Type B pancreatic cell (in vitro differentiated cells): ENCODE measurements around the gene OR1D2. TPM values are rescaled to one million over a fixed set of nuclear protein-coding genes. Genes with fewer than 3 reads are reported as not detected.
"Not testable (repeated sequence)": the region's sequence is repeated elsewhere in the genome, so short reads cannot be mapped to it uniquely, and the experiment has no call there.

Experiments used
- DNase-seq: peaks from one replicate; pipeline ENCODE4 v3.0.0; 2021; ENCODE audit warnings: mixed read lengths; ENCODE audit not compliant: unreplicated experiment; ENCODE audit errors: extremely low spot score
- H3K27ac Mint-ChIP-seq: 2 replicates; pipeline ENCODE4 v1.8.0; 2021; ENCODE audit warnings: mild to moderate bottlenecking, mixed read lengths
- H3K27me3 Mint-ChIP-seq: 2 replicates; pipeline ENCODE4 v1.8.0; 2021; ENCODE audit warnings: mixed read lengths
- H3K36me3 Mint-ChIP-seq: 2 replicates; pipeline ENCODE4 v1.8.0; 2021; ENCODE audit warnings: mixed read lengths
- H3K4me1 Mint-ChIP-seq: one replicate; pipeline ENCODE4 v1.8.0; 2021; ENCODE audit warnings: mixed read lengths; ENCODE audit not compliant: unreplicated experiment
- H3K4me3 Mint-ChIP-seq: 2 replicates; pipeline ENCODE4 v1.8.0; 2021; ENCODE audit warnings: mild to moderate bottlenecking, mixed read lengths
- H3K9me3 Mint-ChIP-seq: 2 replicates; pipeline ENCODE4 v1.8.0; 2021; ENCODE audit warnings: mixed read lengths
- long read RNA-seq: library from polyadenylated mRNA; unstranded; transcript quantifications from one replicate; pipeline ENCODE4 v2.0.0, GENCODE V29; 2020
- total RNA-seq: library from RNA; stranded (reverse); gene quantifications from 2 replicates; pipeline ENCODE4 v1.2.1, GENCODE V29; 2021; ENCODE audit warnings: low replicate concordance
- TF ChIP-seq, protein P1 (sequence below): fragments of 200-600 bp; sonication (generic); conservative IDR thresholded peaks from 2 replicates; pipeline ENCODE4 v1.5.0; 2021; ENCODE audit warnings: antibody characterized with exemption, mild to moderate bottlenecking

Gene OR1D2, protein sequence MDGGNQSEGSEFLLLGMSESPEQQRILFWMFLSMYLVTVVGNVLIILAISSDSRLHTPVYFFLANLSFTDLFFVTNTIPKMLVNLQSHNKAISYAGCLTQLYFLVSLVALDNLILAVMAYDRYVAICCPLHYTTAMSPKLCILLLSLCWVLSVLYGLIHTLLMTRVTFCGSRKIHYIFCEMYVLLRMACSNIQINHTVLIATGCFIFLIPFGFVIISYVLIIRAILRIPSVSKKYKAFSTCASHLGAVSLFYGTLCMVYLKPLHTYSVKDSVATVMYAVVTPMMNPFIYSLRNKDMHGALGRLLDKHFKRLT
- total RNA-seq: not detected in 2 replicates
- long read RNA-seq: 0 reads

DNA sequence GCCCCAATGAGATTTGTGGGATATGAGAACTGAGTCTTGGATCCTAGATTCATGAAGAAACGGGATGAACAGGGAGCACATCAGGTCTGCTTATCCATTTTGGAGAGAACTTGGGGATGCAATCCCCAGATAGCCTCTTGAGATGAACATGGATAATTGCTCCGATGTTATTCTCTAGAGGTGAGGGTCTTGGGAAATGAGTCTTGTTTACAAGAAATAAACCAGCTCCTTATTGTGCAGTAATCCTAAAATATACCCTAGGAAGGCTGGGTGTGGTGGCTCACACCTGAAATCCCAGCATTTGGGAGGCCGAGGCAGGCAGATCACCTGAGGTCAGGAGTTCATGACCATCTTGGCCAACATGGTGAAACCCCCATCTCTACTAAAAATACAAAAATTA, at the start of gene OR1D2:
Gene OR1D2, minus strand, starts transcription at position 101 of the 400 bp plus-strand sequence. CDS start 11,426 bp downstream, outside the sequence.
- Mint-ChIP-seq H3K4me1 (no peaks in the 10 kb centered on the region), H3K36me3 (no peaks in the 10 kb centered on the region), H3K27me3 (peaks cover 10% of the 10 kb centered on the region), H3K27ac (no peak within 1 kb of the TSS), H3K9me3 (peaks cover 7% of the 10 kb centered on the region), H3K4me3 (no peak within 1 kb of the TSS)
- TF ChIP-seq, protein P1, sequence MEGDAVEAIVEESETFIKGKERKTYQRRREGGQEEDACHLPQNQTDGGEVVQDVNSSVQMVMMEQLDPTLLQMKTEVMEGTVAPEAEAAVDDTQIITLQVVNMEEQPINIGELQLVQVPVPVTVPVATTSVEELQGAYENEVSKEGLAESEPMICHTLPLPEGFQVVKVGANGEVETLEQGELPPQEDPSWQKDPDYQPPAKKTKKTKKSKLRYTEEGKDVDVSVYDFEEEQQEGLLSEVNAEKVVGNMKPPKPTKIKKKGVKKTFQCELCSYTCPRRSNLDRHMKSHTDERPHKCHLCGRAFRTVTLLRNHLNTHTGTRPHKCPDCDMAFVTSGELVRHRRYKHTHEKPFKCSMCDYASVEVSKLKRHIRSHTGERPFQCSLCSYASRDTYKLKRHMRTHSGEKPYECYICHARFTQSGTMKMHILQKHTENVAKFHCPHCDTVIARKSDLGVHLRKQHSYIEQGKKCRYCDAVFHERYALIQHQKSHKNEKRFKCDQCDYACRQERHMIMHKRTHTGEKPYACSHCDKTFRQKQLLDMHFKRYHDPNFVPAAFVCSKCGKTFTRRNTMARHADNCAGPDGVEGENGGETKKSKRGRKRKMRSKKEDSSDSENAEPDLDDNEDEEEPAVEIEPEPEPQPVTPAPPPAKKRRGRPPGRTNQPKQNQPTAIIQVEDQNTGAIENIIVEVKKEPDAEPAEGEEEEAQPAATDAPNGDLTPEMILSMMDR: no peak
- DNase-seq: no peak

DNA sequence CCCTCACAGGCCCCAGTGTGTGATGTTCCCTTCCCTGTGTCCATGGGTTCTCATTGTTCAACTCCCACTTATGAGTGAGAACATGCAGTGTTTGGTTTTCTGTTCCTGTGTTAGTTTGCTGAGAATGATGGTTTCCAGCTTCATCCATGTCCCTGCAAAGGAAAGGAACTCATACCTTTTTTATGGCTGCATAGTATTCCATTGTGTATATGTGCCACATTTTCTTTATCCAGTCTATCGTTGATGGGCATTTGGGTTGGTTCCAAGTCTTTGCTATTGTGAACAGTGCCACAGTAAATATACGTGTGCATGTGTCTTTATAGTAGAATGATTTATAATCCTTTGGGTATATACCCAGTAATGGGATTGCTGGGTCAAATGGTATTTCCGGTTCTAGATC, 33.3 kb upstream of the OR1D2 start:
- not testable (repeated sequence) for H3K9me3 Mint-ChIP-seq

DNA sequence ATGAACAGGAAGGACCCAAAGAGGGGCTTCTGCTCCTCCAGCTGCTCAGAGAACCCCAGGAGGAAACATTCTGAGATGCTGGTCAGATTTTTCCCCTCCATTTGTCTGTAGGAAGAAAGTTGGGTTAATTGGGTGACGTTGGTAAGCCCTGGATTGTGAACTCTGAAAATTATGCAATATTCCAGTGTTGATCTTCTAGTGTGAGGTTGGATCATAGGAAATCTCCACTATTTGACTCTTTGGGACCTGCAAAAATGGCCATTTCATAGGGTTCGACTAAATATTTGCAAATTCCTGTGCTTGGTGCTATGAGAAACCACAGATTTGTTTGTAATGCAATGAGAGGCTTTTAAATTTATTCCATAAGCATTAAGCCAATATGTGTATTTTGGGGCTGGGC, 23.2 kb upstream of the OR1D2 start, which contains the start of gene OR1G1:
Gene OR1G1, minus strand, starts transcription at position 101 of the 400 bp plus-strand sequence. Its CDS starts 0 bp downstream, at position 101.
- Mint-ChIP-seq H3K9me3 (peaks cover 4% of the 10 kb centered on the region), H3K27ac (no peak within 1 kb of the TSS)

More for the DNA sequence above, 33.3 kb upstream of the OR1D2 start:
- not testable (repeated sequence) for H3K36me3 Mint-ChIP-seq, H3K4me3 Mint-ChIP-seq, H3K4me1 Mint-ChIP-seq, DNase-seq, H3K27ac Mint-ChIP-seq, H3K27me3 Mint-ChIP-seq

DNA sequence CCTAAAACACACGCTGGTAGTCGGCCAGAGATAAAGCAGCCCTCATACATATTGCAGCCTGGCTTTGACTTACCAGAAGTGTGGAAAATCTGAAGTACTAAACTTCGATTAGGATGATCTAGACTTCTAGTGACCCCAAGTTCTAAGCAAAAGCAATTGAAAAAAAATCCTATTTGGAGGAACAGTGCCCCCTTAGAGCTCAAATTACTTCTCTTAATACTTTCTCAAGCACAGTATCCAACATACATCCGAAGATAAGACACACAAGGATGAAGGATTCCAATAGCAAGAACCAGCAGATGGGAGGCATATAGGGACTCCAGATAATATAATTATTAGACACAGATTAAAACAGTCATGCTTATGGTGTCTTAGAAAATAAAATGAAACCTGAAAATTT, 30.4 kb downstream of the OR1D2 start:
- H3K4me3 Mint-ChIP-seq, H3K4me1 Mint-ChIP-seq, H3K36me3 Mint-ChIP-seq, H3K27ac Mint-ChIP-seq, H3K9me3 Mint-ChIP-seq, DNase-seq: not testable (repeated sequence)
- H3K27me3 Mint-ChIP-seq: peaks cover 23% of the 10 kb centered on the region

More for the DNA sequence above, 23.2 kb upstream of the OR1D2 start, which contains the start of gene OR1G1:
- Mint-ChIP-seq H3K4me1 (no peaks in the 10 kb centered on the region), H3K4me3 (no peak within 1 kb of the TSS), H3K27me3 (no peaks in the 10 kb centered on the region), H3K36me3 (no peaks in the 10 kb centered on the region)
- no peak for DNase-seq
- TF ChIP-seq, protein P1: no peak

DNA sequence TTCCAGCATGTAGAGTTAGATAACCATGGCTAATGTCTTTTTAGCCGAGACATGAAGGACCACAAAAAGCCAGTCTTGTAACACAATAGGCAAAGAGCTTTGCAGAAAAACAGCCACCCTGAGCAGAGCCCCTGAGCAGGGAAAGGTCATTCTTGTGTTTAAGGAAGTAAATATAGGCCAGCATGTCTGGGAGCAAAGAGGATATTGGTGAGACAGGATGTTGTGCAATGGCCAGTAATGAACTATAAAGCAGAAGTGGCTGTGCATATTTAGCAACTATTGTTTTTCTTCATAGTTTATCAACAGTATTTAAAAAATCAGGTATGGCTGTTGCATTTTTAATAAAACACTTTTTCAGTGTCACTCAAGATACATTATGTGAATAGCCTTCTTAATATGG, 39.0 kb downstream of the OR1D2 start:
- not testable (repeated sequence) for H3K27ac Mint-ChIP-seq, H3K4me1 Mint-ChIP-seq, H3K9me3 Mint-ChIP-seq, H3K4me3 Mint-ChIP-seq, H3K36me3 Mint-ChIP-seq, H3K27me3 Mint-ChIP-seq, DNase-seq

DNA sequence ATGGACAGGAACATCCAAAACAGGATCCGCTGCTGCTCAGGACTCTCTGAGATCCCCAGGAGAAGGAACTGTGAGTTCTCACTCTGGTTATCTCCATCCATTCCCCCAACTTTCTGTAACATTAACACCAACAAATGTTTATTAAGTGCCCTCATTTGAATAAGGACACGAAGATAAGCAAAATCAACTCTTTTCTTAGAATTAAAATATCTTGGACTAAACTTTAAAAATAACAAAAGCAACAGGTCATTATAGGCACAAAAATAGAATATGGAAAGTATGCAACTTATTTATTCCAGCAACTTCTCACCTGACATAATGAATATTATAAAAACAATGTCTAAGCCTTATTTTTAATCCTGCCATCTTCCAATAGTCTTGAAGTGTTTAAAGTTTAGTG, 40.7 kb downstream of the OR1D2 start, which contains the start of gene OR1D5:
Gene OR1D5, minus strand, starts transcription at position 101 of the 400 bp plus-strand sequence. Its CDS starts 0 bp downstream, at position 101.
- H3K27me3 Mint-ChIP-seq, H3K4me3 Mint-ChIP-seq, H3K4me1 Mint-ChIP-seq, H3K27ac Mint-ChIP-seq, H3K36me3 Mint-ChIP-seq, H3K9me3 Mint-ChIP-seq, DNase-seq: not testable (repeated sequence)

DNA sequence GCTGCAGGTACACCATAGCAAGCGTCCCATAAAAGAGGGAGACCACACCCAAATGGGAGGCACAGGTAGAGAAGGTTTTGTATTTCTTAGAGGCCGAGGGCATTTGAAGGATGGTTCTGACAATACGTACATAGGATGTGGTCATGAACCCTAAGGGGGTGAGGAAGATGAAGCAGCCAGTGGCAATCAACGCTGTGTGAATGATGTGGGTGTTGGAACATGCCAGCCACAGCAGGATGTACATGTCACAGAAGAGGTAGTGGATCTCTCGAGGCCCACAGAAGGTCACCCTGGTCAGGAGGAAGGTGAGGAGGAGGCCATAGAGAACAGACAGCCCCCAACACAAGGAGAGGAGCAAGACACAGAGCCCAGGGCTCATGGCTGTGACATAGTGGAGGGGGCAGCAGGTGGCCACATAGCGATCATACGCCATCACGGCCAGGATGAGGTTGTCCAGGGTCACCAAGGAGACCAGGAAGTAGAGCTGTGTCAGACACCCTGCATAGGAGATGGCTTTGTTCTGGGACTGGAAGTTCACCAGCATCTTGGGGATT, 41.3 kb downstream of the OR1D2 start:
- H3K4me1 Mint-ChIP-seq, H3K27me3 Mint-ChIP-seq, H3K27ac Mint-ChIP-seq, DNase-seq, H3K4me3 Mint-ChIP-seq, H3K9me3 Mint-ChIP-seq, H3K36me3 Mint-ChIP-seq: not testable (repeated sequence)

DNA sequence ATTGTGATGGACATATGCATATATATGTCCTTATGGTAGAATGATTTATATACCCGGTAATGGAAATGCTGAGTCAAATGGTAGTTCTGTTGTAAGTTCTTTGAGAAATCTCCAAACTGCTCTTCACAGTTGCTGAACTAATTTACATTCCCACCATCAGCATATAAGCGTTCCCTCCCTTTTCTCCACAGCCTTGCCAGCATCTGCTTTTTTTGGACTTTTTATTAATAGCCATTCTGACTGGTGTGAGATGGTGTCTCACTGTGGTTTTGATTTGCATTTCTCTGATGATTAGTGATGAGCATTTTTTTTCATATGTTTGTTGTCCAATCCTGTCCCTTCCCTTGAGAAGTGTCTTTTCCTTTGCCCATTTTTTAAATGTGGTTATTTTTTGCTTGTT, 49.4 kb downstream of the OR1D2 start:
- not testable (repeated sequence) for H3K27ac Mint-ChIP-seq, H3K9me3 Mint-ChIP-seq, H3K27me3 Mint-ChIP-seq, DNase-seq, H3K4me3 Mint-ChIP-seq, H3K4me1 Mint-ChIP-seq, H3K36me3 Mint-ChIP-seq
